Thoracic aorta (tissue), 2 donors: Measurements from ENCODE around the gene TUT1. TPM values are rescaled to one million over a fixed set of nuclear protein-coding genes. Genes with fewer than 3 reads are reported as not detected.
"Not testable (repeated sequence)": the region's sequence is repeated elsewhere in the genome, so short reads cannot be mapped to it uniquely, and the experiment has no call there.

ENCODE experiments used
- ATAC-seq: fragments of 150-250 bp; one replicate; pipeline ENCODE4 v1.8.0; 2017; ENCODE audit warnings: low read depth; ENCODE audit not compliant: insufficient number of reproducible peaks, low FRiP score
- DNase-seq: peaks from one replicate; pipeline ENCODE4 v3.0.0-alpha.2; 2020; ENCODE audit warnings: low spot score
- H3K27ac ChIP-seq, 2 donors: fragments of 200-600 bp; sonication (generic); 1 replicate in 1 of 2; 2 replicates in 1 of 2; pipeline ENCODE4 v1.5.1; 2016; ENCODE audit warnings: mild to moderate bottlenecking in 2 of 2, moderate library complexity in 2 of 2
- H3K27me3 ChIP-seq: fragments of 200-600 bp; sonication (generic); replicated peaks from 2 replicates; pipeline ENCODE4 v1.6.0; 2016; ENCODE audit warnings: mild to moderate bottlenecking; ENCODE audit not compliant: insufficient read depth
- H3K36me3 ChIP-seq: fragments of 200-600 bp; sonication (generic); one replicate; pipeline ENCODE4 v1.5.1; 2016
- H3K4me1 ChIP-seq, 2 donors: fragments of 200-600 bp; sonication (generic); 1 replicate in 1 of 2; 2 replicates in 1 of 2; pipeline versions ENCODE4 v1.5.1 to v1.6.0; 2016; ENCODE audit warnings: low read depth in 2 of 2, mild to moderate bottlenecking in 1 of 2; ENCODE audit not compliant: control insufficient read depth in 1 of 2
- H3K4me3 ChIP-seq: fragments of 200-600 bp; sonication (generic); 2 replicates; pipeline ENCODE4 v1.5.1; 2016; ENCODE audit warnings: mild to moderate bottlenecking
- H3K9me3 ChIP-seq: fragments of 200-600 bp; sonication (generic); 2 replicates; pipeline ENCODE4 v1.5.1; 2016
- CTCF ChIP-seq: fragments of 200-600 bp; sonication (generic); IDR thresholded peaks from one replicate; pipeline ENCODE4 v1.5.1; 2019; ENCODE audit warnings: antibody characterized with exemption
- total RNA-seq, 2 donors: library from RNA; depleted of rRNA; stranded (reverse); fragments of >200 nt; gene quantifications; one replicate each; pipeline versions ENCODE4 v1.1.0 to v1.2.3, GENCODE V29; 2016

Gene TUT1
- total RNA-seq, 2 donors from 2014 or later = 9.5 to 12.5 TPM

GRCh38 chr11:62553080-62553838 is 38.1 kb downstream of the TUT1 start:
- H3K4me3 ChIP-seq = peak overlapping the region; percentile 70
- H3K4me1 ChIP-seq = peaks cover 71 to 90% of the 10 kb centered on the region in 2 donors

GRCh38 chr11:62552485-62553079 is 38.7 kb downstream of the TUT1 start:
- no peaks in the 10 kb centered on the region for H3K36me3 ChIP-seq
- no peaks in the 10 kb centered on the region for H3K9me3 ChIP-seq
- ATAC-seq (no peak), DNase-seq (no peak)
- TF ChIP-seq CTCF = no peak
- no peaks in the 10 kb centered on the region for H3K27me3 ChIP-seq
- peak overlapping the region; percentile 70 for H3K4me3 ChIP-seq
- peaks cover 77 to 97% of the 10 kb centered on the region in 2 donors for H3K4me1 ChIP-seq
- H3K27ac ChIP-seq = peak overlapping the region; percentile 98 to 100

More at GRCh38 chr11:62553080-62553838, 38.1 kb downstream of the TUT1 start:
- Histone ChIP-seq H3K27ac (peak overlapping the region; percentile 98 to 100), H3K36me3 (no peaks in the 10 kb centered on the region), H3K27me3 (no peaks in the 10 kb centered on the region), H3K9me3 (no peaks in the 10 kb centered on the region)
- ATAC-seq (peak; percentile 68), DNase-seq (peak; percentile 85)
- TF ChIP-seq CTCF = no peak

GRCh38 chr11:62550478-62550877 is 40.8 kb downstream of the TUT1 start:
- ATAC-seq, H3K4me3 ChIP-seq, H3K27me3 ChIP-seq, DNase-seq, H3K9me3 ChIP-seq, H3K36me3 ChIP-seq: not testable (repeated sequence)
- Histone ChIP-seq H3K27ac (peak overlapping the region; percentile 98 to 100), H3K4me1 (peaks cover 62 to 83% of the 10 kb centered on the region in 2 donors)

GRCh38 chr11:62548545-62549335 is 42.6 kb downstream of the TUT1 start:
- TF ChIP-seq CTCF = no peak
- Histone ChIP-seq H3K9me3 (no peaks in the 10 kb centered on the region), H3K4me3 (peak overlapping the region; percentile 91), H3K27me3 (no peaks in the 10 kb centered on the region), H3K36me3 (no peaks in the 10 kb centered on the region), H3K27ac (peak overlapping the region; percentile 98), H3K4me1 (peaks cover 46 to 70% of the 10 kb centered on the region in 2 donors)
- no peak for DNase-seq
- no peak for ATAC-seq

GRCh38 chr11:62547691-62548281 is 43.5 kb downstream of the TUT1 start:
- peaks cover 42 to 69% of the 10 kb centered on the region in 2 donors for H3K4me1 ChIP-seq
- H3K27me3 ChIP-seq = no peaks in the 10 kb centered on the region
- H3K9me3 ChIP-seq = no peaks in the 10 kb centered on the region
- H3K27ac ChIP-seq = peak overlapping the region; percentile 98
- no peak for TF ChIP-seq CTCF
- DNase-seq (no peak), ATAC-seq (no peak)
- H3K36me3 ChIP-seq = no peaks in the 10 kb centered on the region
- H3K4me3 ChIP-seq = peak overlapping the region; percentile 91
